ENCODE results near the gene ZFX. TPM values are rescaled to one million over a fixed set of nuclear protein-coding genes. Genes with fewer than 3 reads are reported as not detected.
A peak's percentile ranks its signal among the peaks of the same experiment; 100 is the strongest.

Gene ZFX
- total RNA-seq, 1 donor from 2014 or later = 33.9 TPM

DNA sequence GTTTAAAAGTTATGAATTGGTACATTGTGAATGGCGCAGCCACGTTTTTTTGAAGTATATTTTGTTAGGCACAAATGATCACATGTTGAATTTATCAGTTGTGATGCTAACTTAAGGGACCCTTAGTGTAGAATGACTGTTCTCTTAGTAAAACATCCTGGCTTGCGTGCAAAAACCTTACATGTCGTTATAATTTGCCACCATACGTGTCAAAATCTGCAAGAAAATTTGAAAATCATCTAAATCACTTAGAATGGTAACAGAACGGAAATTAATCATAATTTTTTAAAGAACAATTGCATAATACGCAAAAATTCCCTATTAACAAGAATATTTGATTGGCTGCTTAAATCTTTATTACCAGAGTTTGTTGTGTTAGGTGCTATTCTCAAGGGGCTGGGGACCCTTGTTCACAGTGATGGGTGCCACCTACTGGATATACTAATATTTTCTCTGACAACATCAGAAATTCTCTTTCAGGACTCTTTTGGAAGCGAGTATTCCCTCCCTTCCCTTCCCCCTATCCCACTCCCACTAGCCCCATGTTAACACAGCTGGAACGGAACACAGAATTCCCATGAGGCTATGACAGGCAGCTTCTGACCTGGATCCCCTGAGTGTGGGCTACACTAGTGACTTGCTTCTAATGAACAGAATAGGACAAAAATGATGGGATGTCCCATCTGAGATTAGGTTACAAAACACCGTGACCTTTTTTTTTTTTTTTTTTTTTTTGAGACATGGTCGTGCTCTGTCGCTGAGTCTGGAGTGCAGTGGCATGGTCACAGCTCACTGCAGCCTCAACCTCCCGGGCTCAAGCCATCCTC is 92.5 kb downstream of the ZFX start:
- no peak for DNase-seq
- H3K4me1 Mint-ChIP-seq (ENCODE audit: low read depth, unreplicated experiment) = peaks cover 3% of the 10 kb centered on the region
- TF ChIP-seq, protein P1, sequence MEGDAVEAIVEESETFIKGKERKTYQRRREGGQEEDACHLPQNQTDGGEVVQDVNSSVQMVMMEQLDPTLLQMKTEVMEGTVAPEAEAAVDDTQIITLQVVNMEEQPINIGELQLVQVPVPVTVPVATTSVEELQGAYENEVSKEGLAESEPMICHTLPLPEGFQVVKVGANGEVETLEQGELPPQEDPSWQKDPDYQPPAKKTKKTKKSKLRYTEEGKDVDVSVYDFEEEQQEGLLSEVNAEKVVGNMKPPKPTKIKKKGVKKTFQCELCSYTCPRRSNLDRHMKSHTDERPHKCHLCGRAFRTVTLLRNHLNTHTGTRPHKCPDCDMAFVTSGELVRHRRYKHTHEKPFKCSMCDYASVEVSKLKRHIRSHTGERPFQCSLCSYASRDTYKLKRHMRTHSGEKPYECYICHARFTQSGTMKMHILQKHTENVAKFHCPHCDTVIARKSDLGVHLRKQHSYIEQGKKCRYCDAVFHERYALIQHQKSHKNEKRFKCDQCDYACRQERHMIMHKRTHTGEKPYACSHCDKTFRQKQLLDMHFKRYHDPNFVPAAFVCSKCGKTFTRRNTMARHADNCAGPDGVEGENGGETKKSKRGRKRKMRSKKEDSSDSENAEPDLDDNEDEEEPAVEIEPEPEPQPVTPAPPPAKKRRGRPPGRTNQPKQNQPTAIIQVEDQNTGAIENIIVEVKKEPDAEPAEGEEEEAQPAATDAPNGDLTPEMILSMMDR (IDR thresholded peaks at IDR 0.05; ENCODE audit: partially characterized antibody, unreplicated experiment) = peak; percentile 13
- H3K9me3 Mint-ChIP-seq (ENCODE audit: unreplicated experiment) = peaks cover 2% of the 10 kb centered on the region
- H3K4me3 Mint-ChIP-seq (ENCODE audit: unreplicated experiment) = no peak overlapping the region
- no peak overlapping the region for H3K27ac Mint-ChIP-seq (ENCODE audit: unreplicated experiment)
- peaks cover 2% of the 10 kb centered on the region for H3K27me3 Mint-ChIP-seq (ENCODE audit: unreplicated experiment)
- H3K36me3 Mint-ChIP-seq (ENCODE audit: unreplicated experiment) = no peaks in the 10 kb centered on the region

DNA sequence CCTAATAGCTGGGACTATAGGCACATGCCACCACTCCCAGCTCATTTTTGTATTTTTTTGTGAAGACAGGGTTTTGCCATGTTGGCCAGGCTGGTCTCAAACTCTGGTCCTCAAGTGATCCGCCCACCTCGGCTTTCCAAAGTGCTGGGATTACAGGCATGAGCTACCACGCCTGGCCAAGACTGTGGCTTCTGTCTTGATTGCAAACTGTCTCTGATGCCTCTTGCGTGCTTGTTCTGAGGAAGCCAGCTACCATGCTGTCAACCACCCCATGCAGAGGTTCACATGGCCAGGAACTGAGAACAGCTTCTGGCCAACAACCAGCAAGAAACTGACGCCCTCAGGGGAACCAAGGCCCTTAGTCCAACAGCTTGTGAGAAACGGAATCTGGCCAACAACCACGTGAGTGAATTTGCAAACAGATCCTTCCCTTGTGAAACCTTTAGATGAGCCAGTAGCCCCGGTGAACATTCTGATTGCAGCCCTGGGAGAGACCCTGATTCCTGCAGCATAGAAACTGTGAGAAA is 93.2 kb downstream of the ZFX start:
- Mint-ChIP-seq H3K27me3 (ENCODE audit: unreplicated experiment) (peaks cover 2% of the 10 kb centered on the region), H3K36me3 (ENCODE audit: unreplicated experiment) (no peaks in the 10 kb centered on the region), H3K27ac (ENCODE audit: unreplicated experiment) (no peak overlapping the region), H3K9me3 (ENCODE audit: unreplicated experiment) (peaks cover 2% of the 10 kb centered on the region), H3K4me1 (ENCODE audit: low read depth, unreplicated experiment) (peaks cover 3% of the 10 kb centered on the region), H3K4me3 (ENCODE audit: unreplicated experiment) (no peak overlapping the region)
- TF ChIP-seq, protein P1 (IDR thresholded peaks at IDR 0.05; ENCODE audit: partially characterized antibody, unreplicated experiment) = no peak
- peak; percentile 12 for DNase-seq

DNA sequence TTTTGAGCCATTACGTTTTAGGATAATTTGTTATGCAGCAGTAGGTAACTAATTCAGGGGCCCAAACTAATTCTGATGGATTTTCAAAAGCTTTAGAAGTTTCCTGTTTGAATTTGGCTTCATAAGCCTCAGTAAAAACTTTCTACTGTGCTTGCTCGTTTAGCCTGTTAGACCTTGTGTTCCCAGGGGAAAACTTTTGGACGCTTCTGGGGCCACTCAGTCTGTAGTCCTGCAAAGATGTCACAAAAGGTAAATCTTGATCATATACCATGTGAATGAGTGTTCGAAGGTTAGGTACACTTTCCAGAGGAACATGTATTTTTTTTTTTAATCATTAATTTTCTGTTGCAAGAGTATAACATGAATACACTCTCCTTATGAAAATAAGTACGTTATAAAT is 93.7 kb downstream of the ZFX start:
- Mint-ChIP-seq H3K27me3 (ENCODE audit: unreplicated experiment) (peaks cover 2% of the 10 kb centered on the region), H3K4me1 (ENCODE audit: low read depth, unreplicated experiment) (peaks cover 3% of the 10 kb centered on the region), H3K27ac (ENCODE audit: unreplicated experiment) (no peak overlapping the region), H3K4me3 (ENCODE audit: unreplicated experiment) (no peak overlapping the region), H3K36me3 (ENCODE audit: unreplicated experiment) (no peaks in the 10 kb centered on the region), H3K9me3 (ENCODE audit: unreplicated experiment) (no peaks in the 10 kb centered on the region)
- TF ChIP-seq, protein P1 (IDR thresholded peaks at IDR 0.05; ENCODE audit: partially characterized antibody, unreplicated experiment) = no peak
- DNase-seq = no peak

DNA sequence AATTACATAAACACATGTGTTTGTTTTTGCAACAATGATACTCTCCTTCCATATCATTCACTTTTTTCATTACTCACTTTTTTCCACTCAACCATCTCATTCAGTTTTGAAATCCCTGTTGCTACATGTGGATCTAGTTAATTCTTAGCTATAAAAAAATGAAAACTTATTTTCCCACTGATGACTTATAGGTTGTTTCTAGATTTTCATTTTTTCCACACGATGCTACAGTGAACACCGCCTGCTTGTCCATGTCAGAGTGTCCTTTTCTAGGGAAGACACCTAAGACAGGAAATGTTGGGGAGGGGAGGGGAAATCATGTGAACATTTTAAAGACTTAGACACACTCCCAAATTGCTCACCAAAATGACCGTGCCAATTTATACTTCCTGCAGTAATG is 94.2 kb downstream of the ZFX start:
- TF ChIP-seq, protein P1 (IDR thresholded peaks at IDR 0.05; ENCODE audit: partially characterized antibody, unreplicated experiment) = no peak
- Mint-ChIP-seq H3K4me3 (ENCODE audit: unreplicated experiment) (no peak overlapping the region), H3K36me3 (ENCODE audit: unreplicated experiment) (no peaks in the 10 kb centered on the region), H3K27ac (ENCODE audit: unreplicated experiment) (no peak overlapping the region), H3K9me3 (ENCODE audit: unreplicated experiment) (no peaks in the 10 kb centered on the region), H3K4me1 (ENCODE audit: low read depth, unreplicated experiment) (peaks cover 3% of the 10 kb centered on the region), H3K27me3 (ENCODE audit: unreplicated experiment) (peaks cover 2% of the 10 kb centered on the region)
- DNase-seq = no peak

DNA sequence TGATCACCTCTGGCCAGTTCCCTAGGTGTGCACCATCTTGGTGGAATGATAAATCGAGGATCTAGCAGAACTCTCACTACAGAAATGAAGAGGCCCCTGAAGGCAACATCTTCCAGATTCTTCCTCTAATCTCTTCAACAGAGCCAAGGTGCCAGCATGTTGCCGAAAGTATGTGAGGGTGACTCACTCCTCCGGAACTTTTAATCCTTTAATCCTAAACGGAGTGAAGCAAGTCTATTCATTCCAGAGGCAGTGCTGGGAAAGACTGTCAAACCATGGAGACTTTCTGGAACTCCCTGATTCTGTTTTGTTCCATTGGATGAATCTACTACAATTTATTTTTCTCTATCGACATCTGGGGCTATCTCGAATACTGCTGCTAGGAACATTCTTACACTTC is 95.7 kb downstream of the ZFX start:
- Mint-ChIP-seq H3K27ac (ENCODE audit: unreplicated experiment) (no peak overlapping the region), H3K9me3 (ENCODE audit: unreplicated experiment) (no peaks in the 10 kb centered on the region), H3K4me1 (ENCODE audit: low read depth, unreplicated experiment) (peaks cover 3% of the 10 kb centered on the region), H3K27me3 (ENCODE audit: unreplicated experiment) (peaks cover 2% of the 10 kb centered on the region), H3K36me3 (ENCODE audit: unreplicated experiment) (no peaks in the 10 kb centered on the region), H3K4me3 (ENCODE audit: unreplicated experiment) (no peak overlapping the region)
- TF ChIP-seq, protein P1 (IDR thresholded peaks at IDR 0.05; ENCODE audit: partially characterized antibody, unreplicated experiment) = no peak
- DNase-seq = no peak
